Glomerular visceral epithelial cell (primary cell): ENCODE data around the gene EXOC1.

Experiments
- DNase-seq: peaks from one replicate; pipeline ENCODE4 v3.0.0-alpha.2; 2016; ENCODE audit errors: extremely low spot score

EXOC1 gene

GRCh38 chr4:55949482-55949802 lies 96.0 kb downstream of the EXOC1 start:
- DNase-seq, result no peak

- DNase-seq, result no peak
These were observed 97.9 kb downstream of the EXOC1 start for GRCh38 chr4:55951191-55951922.
